ENCODE measurements around the gene TSEN15. TPM values are rescaled to one million over a fixed set of nuclear protein-coding genes. Genes with fewer than 3 reads are reported as not detected.

TSEN15 gene
- total and polyA plus RNA-seq, 2 of the 8 experiments (the other 6 are each of a cell fraction or from before 2014, with no cell fraction given) = 23.4 to 31.4 TPM

- Histone ChIP-seq H2BK15ac (ENCODE audit: low read length) (no peak overlapping the region), H3K4me2 (ENCODE audit: insufficient read depth in 1 of 2, low read depth in 2 of 2, low read length in 2 of 2) (peak overlapping the region; percentile 81 to 97), H3K9ac (replicated peaks in 1 of 4; ENCODE audit: extremely low read depth in 1 of 4, low read depth in 3 of 4, low read length in 3 of 4) (peak overlapping the region in 1 of 4 experiments; percentile 6; a peak in 2 of 7 replicates), H4K20me1 (replicated peaks in 1 of 2; ENCODE audit: control insufficient read depth in 1 of 2, insufficient read depth in 2 of 2, low read length in 2 of 2) (peaks cover 0 to 2% of the 10 kb centered on the region in 2 experiments), H3K79me1 (ENCODE audit: low read depth, low read length) (no peaks in the 10 kb centered on the region), H3K56ac (replicated peaks; ENCODE audit: insufficient read length, low read depth, low read length) (no peak overlapping the region), H3K4me3 (ENCODE audit: extremely low read depth in 1 of 4, insufficient read depth in 2 of 4, low read depth in 3 of 4, low read length in 4 of 4) (peak overlapping the region; percentile 62 to 73 (median 70)), H3K4ac (replicated peaks; ENCODE audit: insufficient read length, low read depth, low read length) (no peak overlapping the region), H2BK120ac (replicated peaks; ENCODE audit: low read depth, low read length) (no peak overlapping the region), H3K14ac (ENCODE audit: insufficient read length) (no peak overlapping the region), H2BK5ac (ENCODE audit: low read depth, low read length) (no peak overlapping the region), H3K18ac (ENCODE audit: extremely low read depth, low read length) (no peak overlapping the region; the same call in 1 of the 2 replicates), H3K23ac (ENCODE audit: insufficient read length) (no peak overlapping the region), H2BK20ac (ENCODE audit: low read length) (no peak overlapping the region; the same call in 1 of the 2 replicates), H3K9me3 (ENCODE audit: insufficient read depth in 2 of 2, low read depth in 1 of 2, low read length in 1 of 2) (no peaks in the 10 kb centered on the region), H3K23me2 (ENCODE audit: low read depth, low read length) (peaks cover 14% of the 10 kb centered on the region; the same call in 1 of the 2 replicates), H2AFZ (ENCODE audit: low read length) (0 out of 2 replicates have a peak overlapping the region, but pooled peaks have one; percentile 4), H3K27ac (ENCODE audit: low read depth, low read length) (no peak overlapping the region), H4K5ac (ENCODE audit: insufficient read length, low read depth, low read length) (no peak overlapping the region), H2BK12ac (ENCODE audit: low read depth, low read length) (peak overlapping the region; percentile 22; the same call in 1 of the 2 replicates), H4K91ac (replicated peaks; ENCODE audit: insufficient read length, low read length) (no peak overlapping the region), H4K8ac (ENCODE audit: extremely low read depth, insufficient read depth, low read length) (peak overlapping the region; percentile 51), H3K4me1 (replicated peaks in 1 of 4; ENCODE audit: control insufficient read depth in 3 of 4, insufficient read depth in 4 of 4, low read length in 3 of 4) (peaks cover 0 to 13% (median 4%) of the 10 kb centered on the region in 4 experiments; a peak in 6 of 7 replicates), H2AK5ac (ENCODE audit: low read depth, low read length) (no peak overlapping the region), H3K27me3 (replicated peaks in 1 of 4; ENCODE audit: control insufficient read depth in 3 of 4, extremely low read depth in 1 of 4, insufficient read depth in 3 of 4, low read length in 3 of 4) (peaks cover 11 to 49% (median 43%) of the 10 kb centered on the region in 4 experiments), H3K79me2 (ENCODE audit: control insufficient read depth in 1 of 2, insufficient read depth in 2 of 2, low read length in 2 of 2) (no peaks in the 10 kb centered on the region), H3K36me3 (ENCODE audit: control insufficient read depth in 2 of 4, insufficient read depth in 4 of 4, low read length in 3 of 4) (no peaks in the 10 kb centered on the region)
- FAIRE-seq = peak; percentile 48
- DNase-seq (ENCODE audit: low read depth in 1 of 2, low spot score in 2 of 2) = no peak
- no peak for TF ChIP-seq CHD1 (IDR thresholded peaks at IDR 0.05; ENCODE audit: low read depth, low read length)
- TF ChIP-seq E2F6 (IDR thresholded peaks at IDR 0.05) = peak; percentile 70
- TF ChIP-seq TBP (IDR thresholded peaks at IDR 0.05; ENCODE audit: low read depth, low read length) = peak; percentile 5; the same call in 1 of the 2 replicates
- no peak for TF ChIP-seq USF2 (IDR thresholded peaks at IDR 0.05; ENCODE audit: low read length)
- 20% methylated on average over 31 of the region's 31 CpGs; no CpG with 5 or more reads in 1 of the 2 experiments for WGBS, 2 experiments (ENCODE audit: extremely low coverage in 1 of 2, insufficient coverage in 1 of 2, insufficient read length in 1 of 2, insufficient replicate concordance in 2 of 2, low coverage in 1 of 2, low lambda C conversion rate in 2 of 2, missing lambda C conversion rate in 1 of 2)
- CTCF ChIA-PET (ENCODE audit: partially characterized antibody) = interaction anchor here (0.9 to 1.4 kb wide), 3 partner anchors 9 to 30 kb away, joined by 4 to 6 read pairs (median 5); partner anchors contain the start of gene TSEN15
- POLR2A ChIA-PET (ENCODE audit: partially characterized antibody) = interaction anchor here (0.6 to 5.0 kb wide), 5 partner anchors 11 to 341 kb away, joined by 3 to 50 read pairs (median 4); partner anchors contain the start of gene TSEN15
Observed at GRCh38 chr1:184035719-184036516, 15.6 kb upstream of the TSEN15 start.

Measured in H1 (cell line).